Measurements from ENCODE around the gene PAX5. TPM values are rescaled to one million over a fixed set of nuclear protein-coding genes. Genes with fewer than 3 reads are reported as not detected.

Gene PAX5
- total RNA-seq, 1 donor from 2014 or later = not detected

DNA sequence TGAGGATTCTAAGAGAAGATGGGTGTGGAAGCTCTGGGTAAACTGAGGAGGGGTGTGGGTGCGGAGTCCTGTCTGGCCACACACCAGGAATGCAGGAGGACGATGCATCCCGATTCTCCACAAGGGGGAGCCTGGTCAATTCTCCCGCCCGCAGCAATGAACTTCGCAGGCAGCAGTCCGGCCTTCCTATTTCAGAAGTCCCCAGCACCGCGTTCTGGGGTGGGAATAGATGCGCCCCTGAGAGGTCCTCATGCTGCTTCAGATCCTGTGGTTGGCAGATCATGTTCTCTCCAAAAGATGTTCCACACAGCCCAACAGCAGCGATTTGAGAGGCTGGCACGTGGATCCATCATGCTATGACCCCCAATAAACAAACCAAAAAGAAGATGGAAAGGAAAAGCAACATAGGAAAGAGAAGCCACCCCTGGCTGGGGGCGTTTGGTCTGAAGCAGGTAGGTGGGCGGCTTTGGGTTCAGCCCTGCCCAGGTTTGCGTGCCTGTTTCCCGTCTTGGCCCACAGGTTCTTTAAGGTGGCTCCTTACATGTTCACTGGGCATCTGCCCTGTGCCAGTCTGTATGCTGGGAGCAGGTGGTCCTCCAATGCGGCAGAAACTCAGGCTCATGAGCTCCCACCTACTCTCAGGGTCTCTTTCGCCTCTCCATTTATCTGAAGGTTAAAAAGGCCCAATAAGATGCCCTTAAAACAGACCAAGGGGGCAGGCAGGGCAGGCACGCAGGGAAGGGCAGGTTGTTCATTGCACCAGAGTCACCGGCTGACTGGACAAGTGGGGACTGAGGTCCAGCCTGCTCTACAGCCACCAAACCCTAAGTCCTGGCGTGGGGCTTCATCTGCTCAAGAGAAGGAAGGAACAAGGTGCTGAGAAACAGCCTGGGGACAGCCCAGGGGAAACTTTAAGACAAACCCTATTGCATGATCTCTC, 171.6 kb downstream of the PAX5 start:
- TF ChIP-seq, protein P1, sequence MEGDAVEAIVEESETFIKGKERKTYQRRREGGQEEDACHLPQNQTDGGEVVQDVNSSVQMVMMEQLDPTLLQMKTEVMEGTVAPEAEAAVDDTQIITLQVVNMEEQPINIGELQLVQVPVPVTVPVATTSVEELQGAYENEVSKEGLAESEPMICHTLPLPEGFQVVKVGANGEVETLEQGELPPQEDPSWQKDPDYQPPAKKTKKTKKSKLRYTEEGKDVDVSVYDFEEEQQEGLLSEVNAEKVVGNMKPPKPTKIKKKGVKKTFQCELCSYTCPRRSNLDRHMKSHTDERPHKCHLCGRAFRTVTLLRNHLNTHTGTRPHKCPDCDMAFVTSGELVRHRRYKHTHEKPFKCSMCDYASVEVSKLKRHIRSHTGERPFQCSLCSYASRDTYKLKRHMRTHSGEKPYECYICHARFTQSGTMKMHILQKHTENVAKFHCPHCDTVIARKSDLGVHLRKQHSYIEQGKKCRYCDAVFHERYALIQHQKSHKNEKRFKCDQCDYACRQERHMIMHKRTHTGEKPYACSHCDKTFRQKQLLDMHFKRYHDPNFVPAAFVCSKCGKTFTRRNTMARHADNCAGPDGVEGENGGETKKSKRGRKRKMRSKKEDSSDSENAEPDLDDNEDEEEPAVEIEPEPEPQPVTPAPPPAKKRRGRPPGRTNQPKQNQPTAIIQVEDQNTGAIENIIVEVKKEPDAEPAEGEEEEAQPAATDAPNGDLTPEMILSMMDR (conservative IDR thresholded peaks at IDR 0.05; ENCODE audit: low read depth, low read length) = peak; percentile 75
- H3K4me3 ChIP-seq (ENCODE audit: low read depth, low read length) = no peak overlapping the region
- no peak for DNase-seq (ENCODE audit: low read depth)

DNA sequence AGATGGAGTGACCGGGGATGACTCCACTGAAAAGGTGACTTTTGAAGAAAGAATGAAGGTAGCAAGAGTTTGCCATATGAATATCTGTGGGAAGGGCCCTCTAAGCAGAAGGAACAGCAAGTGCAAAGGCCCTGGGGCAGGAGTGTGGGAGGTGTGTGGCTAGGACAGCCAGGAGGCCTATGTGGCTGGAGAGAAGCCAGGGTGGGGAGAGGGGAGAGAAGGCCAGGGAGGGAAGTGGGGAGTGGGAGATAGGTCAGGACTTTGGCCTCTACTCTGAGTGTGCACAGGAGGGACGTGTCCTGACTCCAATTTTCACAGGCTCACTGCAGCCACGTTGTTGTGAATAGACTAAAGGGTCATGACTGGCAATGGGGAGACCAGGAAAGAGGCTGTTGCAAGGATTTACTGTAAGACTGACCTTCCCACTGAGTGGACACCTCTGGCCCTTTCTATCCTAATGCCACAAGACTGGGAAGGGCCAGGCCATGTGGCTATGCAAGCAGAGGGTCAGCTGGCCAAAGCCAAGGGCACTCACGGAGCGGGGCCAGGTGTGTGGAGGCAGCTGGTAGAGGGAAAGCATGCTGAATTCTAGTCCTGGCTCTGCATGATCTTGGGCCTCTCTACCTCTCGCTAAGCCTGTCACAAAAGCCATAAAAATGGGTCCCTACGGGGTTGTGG, 172.4 kb downstream of the PAX5 start:
- TF ChIP-seq, protein P1 (conservative IDR thresholded peaks at IDR 0.05; ENCODE audit: low read depth, low read length) = no peak
- DNase-seq (ENCODE audit: low read depth) = no peak
- H3K4me3 ChIP-seq (ENCODE audit: low read depth, low read length) = no peak overlapping the region

DNA sequence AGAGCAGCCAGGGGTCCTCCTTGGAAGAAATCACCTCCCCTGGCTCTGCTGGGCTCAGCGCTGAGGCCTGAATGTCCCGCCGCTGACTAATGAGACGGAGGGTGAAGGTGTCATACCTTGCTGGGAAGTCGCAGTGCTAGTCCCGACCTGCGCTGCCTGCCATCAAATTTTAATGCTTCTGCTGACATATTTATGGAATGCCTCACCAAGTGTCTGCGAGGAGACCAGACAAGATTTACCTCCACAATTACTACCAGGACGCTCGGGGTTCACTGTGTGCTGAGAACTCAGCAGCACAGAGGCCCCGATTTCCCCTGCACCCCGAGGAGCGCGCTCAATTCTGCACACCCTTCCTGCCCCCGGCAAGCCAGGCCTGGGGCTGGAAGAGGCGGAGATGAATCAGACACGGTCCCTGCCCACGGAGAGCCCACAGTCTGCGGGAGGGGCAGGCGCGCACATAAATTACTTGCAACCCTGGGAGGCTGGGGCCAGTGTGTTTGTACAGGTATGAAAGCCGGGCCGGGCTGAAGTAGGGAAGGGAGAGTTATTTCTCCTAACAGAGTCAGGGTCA, 175.2 kb downstream of the PAX5 start:
- TF ChIP-seq, protein P1 (conservative IDR thresholded peaks at IDR 0.05; ENCODE audit: low read depth, low read length) = no peak
- no peak overlapping the region for H3K4me3 ChIP-seq (ENCODE audit: low read depth, low read length)
- no peak for DNase-seq (ENCODE audit: low read depth)

DNA sequence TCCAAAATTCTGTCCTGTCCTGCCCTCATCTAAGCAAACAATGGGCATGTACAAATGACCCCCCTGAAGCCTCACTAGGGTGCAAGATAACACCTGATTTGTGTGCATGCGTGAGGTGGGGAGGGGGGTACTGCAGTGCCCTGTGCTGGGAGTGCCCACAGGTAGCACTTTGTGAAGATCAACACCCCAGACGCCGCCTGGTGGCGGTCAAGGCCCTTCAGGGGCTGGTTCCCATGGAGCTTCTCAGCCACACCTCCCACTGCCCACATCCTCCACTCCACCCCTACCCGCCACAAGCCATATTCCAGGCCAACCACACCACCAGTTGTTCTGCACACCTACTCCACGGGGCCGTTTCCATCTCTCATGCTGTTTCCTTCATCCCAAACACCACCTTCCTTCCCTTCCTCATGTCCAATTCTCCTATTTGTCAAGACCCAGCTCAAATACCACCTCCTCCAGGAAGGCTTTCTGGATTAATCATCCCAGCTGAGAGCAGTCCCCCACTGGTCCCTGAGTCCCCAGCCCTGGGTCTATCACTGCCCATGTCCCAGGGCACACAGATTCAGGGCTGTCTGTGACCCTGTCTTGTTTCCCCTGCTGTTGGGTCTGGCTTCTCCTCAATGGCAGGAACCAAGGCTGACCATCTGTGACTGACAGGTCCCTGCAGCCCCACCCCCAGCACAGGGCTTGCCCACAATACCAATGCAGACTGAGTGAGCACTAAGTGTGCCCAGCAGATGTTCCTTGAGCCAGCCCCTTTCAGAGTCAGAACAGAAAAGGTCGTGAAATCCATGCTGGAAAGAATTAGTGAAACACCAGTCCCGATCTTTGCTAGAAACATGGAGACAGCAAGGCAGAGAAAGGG, 178.4 kb downstream of the PAX5 start:
- no peak overlapping the region for H3K4me3 ChIP-seq (ENCODE audit: low read depth, low read length)
- TF ChIP-seq, protein P1 (conservative IDR thresholded peaks at IDR 0.05; ENCODE audit: low read depth, low read length) = peak; percentile 25
- no peak for DNase-seq (ENCODE audit: low read depth)

DNA sequence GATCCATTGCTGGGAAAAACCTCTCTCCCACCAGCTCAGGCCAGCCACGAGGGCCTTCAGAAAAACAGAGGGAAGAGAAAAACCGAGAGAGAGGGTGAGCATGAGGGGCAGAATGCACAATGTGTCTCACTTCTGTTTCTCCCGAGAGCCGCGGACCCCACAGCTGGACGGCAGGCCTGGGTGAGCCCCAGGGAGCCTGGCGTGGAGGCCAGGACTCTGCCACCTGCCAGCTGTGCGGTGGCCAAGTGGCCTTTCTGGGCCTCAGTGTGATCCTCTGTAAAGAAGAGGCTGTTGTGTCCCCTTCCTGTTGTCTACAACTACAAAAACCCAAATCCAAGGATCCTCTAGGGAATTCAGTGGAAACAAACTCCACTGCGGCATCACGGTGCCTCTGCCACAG, 179.3 kb downstream of the PAX5 start:
- TF ChIP-seq, protein P1 (conservative IDR thresholded peaks at IDR 0.05; ENCODE audit: low read depth, low read length) = no peak
- H3K4me3 ChIP-seq (ENCODE audit: low read depth, low read length) = no peak overlapping the region
- DNase-seq (ENCODE audit: low read depth) = no peak

DNA sequence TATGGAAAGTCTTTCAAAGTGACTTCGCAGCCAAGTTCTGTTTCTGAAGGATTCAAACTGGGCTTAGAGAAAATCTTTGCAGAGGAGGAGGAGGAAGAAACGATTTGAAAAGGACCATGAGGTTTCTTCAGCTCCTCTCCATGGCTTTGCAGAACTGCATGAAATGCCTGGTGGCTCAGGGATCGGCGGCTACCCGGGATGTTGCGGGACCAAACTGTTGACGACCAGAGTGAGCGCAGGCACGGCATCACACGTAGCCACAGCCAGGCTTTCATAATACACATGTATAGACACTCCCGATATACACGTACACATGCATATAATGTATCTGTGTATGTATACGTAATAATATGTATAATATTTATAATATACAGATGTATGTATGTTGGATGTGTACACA, 180.0 kb downstream of the PAX5 start:
- no peak for DNase-seq (ENCODE audit: low read depth)
- no peak overlapping the region for H3K4me3 ChIP-seq (ENCODE audit: low read depth, low read length)
- TF ChIP-seq, protein P1 (conservative IDR thresholded peaks at IDR 0.05; ENCODE audit: low read depth, low read length) = no peak
